Measurements from ENCODE around the gene BMAL1. TPM values are rescaled to one million over a fixed set of nuclear protein-coding genes. Genes with fewer than 3 reads are reported as not detected.

Gene BMAL1
- total and polyA plus RNA-seq, 8 donors = 7.1 to 132 (median 16.4) TPM

DNA sequence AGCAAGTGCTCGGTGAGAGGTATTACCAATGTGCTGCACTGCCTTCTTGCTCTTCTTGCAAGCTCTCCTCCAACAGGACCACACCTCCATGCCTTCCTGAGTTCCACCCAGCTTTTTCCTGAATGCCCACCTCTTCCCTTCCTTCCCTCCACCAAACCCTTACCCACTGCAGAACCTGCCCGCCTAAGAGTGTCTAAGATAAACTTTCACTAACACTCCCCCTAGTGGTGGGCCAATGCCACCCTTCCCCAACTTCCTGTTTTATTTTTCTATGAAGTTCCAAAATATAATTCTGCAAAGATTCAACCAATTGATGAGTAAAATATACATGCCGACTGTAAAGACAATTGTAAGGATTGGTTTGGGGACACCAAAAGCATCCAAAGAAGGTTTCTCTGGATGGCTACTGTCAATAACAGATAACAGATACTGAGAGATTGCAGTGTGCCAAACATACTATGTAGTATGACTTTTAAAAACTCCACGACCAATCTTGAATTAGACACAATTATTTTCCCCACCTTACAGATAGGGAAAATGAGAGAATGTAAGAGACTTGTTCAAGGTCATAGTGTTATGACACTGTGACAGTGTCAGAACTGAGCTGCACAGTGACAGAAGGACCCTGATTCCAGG, 38.6 kb upstream of the BMAL1 start:
- peaks cover 0 to 5% (median 2%) of the 10 kb centered on the region in 4 donors for H3K9me3 ChIP-seq
- H3K4me1 ChIP-seq = no peaks in the 10 kb centered on the region
- peak; percentile 54 to 60 for DNase-seq
- TF ChIP-seq POLR2AphosphoS5 (IDR thresholded peaks at IDR 0.05) (no peak), POLR2A (IDR thresholded peaks at IDR 0.05) (no peak), EP300 (IDR thresholded peaks at IDR 0.05) (no peak)
- TF ChIP-seq, protein P1, sequence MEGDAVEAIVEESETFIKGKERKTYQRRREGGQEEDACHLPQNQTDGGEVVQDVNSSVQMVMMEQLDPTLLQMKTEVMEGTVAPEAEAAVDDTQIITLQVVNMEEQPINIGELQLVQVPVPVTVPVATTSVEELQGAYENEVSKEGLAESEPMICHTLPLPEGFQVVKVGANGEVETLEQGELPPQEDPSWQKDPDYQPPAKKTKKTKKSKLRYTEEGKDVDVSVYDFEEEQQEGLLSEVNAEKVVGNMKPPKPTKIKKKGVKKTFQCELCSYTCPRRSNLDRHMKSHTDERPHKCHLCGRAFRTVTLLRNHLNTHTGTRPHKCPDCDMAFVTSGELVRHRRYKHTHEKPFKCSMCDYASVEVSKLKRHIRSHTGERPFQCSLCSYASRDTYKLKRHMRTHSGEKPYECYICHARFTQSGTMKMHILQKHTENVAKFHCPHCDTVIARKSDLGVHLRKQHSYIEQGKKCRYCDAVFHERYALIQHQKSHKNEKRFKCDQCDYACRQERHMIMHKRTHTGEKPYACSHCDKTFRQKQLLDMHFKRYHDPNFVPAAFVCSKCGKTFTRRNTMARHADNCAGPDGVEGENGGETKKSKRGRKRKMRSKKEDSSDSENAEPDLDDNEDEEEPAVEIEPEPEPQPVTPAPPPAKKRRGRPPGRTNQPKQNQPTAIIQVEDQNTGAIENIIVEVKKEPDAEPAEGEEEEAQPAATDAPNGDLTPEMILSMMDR (IDR thresholded peaks at IDR 0.05) = peak in 5 of 7 experiments; percentile 52 to 88 (median 74)
- no peak overlapping the region for H3K27ac ChIP-seq
- no peak overlapping the region for H3K4me3 ChIP-seq
- H3K27me3 ChIP-seq = peaks cover 0 to 7% (median 0%) of the 10 kb centered on the region in 3 donors
- H3K36me3 ChIP-seq = no peaks in the 10 kb centered on the region
- 38 to 48% (median 45%) methylated on average over 4 of the region's 4 CpGs for WGBS, 5 donors
- intact Hi-C loops (cut with DNase I; ENCODE audit: low total_unique reads) = no loop called here

GRCh38 chr11:13242564-13242963, 35.0 kb upstream of the BMAL1 start:
- intact Hi-C loops (cut with DNase I; ENCODE audit: low total_unique reads) = no loop called here
- Histone ChIP-seq H3K27ac (no peak overlapping the region), H3K27me3 (peaks cover 0 to 21% (median 0%) of the 10 kb centered on the region in 3 donors), H3K4me1 (no peaks in the 10 kb centered on the region), H3K9me3 (no peaks in the 10 kb centered on the region), H3K36me3 (no peaks in the 10 kb centered on the region), H3K4me3 (no peak overlapping the region)
- no peak for TF ChIP-seq POLR2A (IDR thresholded peaks at IDR 0.05)
- TF ChIP-seq POLR2AphosphoS5 (IDR thresholded peaks at IDR 0.05) = no peak
- TF ChIP-seq EP300 (IDR thresholded peaks at IDR 0.05) = no peak
- TF ChIP-seq, protein P1 (IDR thresholded peaks at IDR 0.05) = no peak
- 77 to 83% (median 80%) methylated on average over 3 of the region's 3 CpGs for WGBS, 5 donors
- no peak for DNase-seq

DNA sequence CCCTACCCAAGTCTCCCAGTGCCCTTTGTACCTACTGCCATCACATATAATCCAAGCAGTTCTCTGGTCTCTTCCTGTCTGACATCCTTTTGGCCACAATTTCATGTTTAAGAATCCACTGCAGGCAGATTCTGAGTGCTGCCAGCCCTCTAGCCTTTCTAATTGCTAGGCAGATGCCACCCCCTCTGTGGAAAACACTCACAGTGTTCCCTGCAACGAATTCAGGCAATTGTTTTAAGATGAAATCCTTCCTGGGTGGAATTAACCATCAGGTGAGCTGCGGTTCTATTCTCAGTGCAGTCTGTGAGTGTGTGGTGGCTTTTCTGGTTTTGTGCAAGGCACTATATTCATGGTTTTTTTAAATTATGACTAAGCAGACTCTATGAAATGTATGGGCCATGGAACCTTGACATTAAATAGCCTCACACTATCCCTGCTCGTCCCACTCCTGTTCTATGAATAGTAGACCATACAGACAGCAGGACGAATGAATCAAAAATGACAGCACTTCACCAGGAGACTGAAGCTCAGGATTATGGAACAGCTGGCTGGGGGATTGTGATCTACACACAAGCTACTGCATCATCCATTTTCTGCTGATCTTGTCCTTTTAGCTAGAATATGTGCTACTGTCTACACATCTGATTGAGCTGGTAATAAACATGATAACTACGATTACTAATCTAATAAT, 29.8 kb upstream of the BMAL1 start:
- H3K4me3 ChIP-seq = no peak overlapping the region
- WGBS, 5 donors = 61 to 68% (median 63%) methylated on average over 5 of the region's 5 CpGs
- H3K36me3 ChIP-seq = no peaks in the 10 kb centered on the region
- intact Hi-C loops (cut with DNase I; ENCODE audit: low total_unique reads) = no loop called here
- no peak for DNase-seq
- H3K4me1 ChIP-seq = no peaks in the 10 kb centered on the region
- H3K9me3 ChIP-seq = no peaks in the 10 kb centered on the region
- H3K27me3 ChIP-seq = peaks cover 0 to 20% (median 0%) of the 10 kb centered on the region in 3 donors
- no peak overlapping the region for H3K27ac ChIP-seq
- TF ChIP-seq POLR2A (IDR thresholded peaks at IDR 0.05) (no peak), POLR2AphosphoS5 (IDR thresholded peaks at IDR 0.05) (no peak), EP300 (IDR thresholded peaks at IDR 0.05) (no peak)
- TF ChIP-seq, protein P1 (IDR thresholded peaks at IDR 0.05) = no peak

GRCh38 chr11:13249177-13249576, 28.4 kb upstream of the BMAL1 start:
- Histone ChIP-seq H3K9me3 (no peaks in the 10 kb centered on the region), H3K27ac (no peak overlapping the region), H3K4me1 (no peaks in the 10 kb centered on the region), H3K4me3 (no peak overlapping the region), H3K27me3 (peaks cover 0 to 17% (median 0%) of the 10 kb centered on the region in 3 donors), H3K36me3 (no peaks in the 10 kb centered on the region)
- TF ChIP-seq POLR2A (IDR thresholded peaks at IDR 0.05) (no peak), EP300 (IDR thresholded peaks at IDR 0.05) (no peak), POLR2AphosphoS5 (IDR thresholded peaks at IDR 0.05) (no peak)
- TF ChIP-seq, protein P1 (IDR thresholded peaks at IDR 0.05) = no peak
- intact Hi-C loops (cut with DNase I; ENCODE audit: low total_unique reads) = no loop called here
- no peak for DNase-seq
- WGBS, 5 donors = 66 to 74% (median 71%) methylated on average over 2 of the region's 2 CpGs

Data from stomach (tissue), 9 donors.